Left cardiac atrium (tissue), 4 donors: ENCODE data around the gene FOLR2. TPM values are rescaled to one million over a fixed set of nuclear protein-coding genes. Genes with fewer than 3 reads are reported as not detected.
A peak's percentile ranks its signal among the peaks of the same experiment; 100 is the strongest.
"Not testable (repeated sequence)": the region's sequence is repeated elsewhere in the genome, so short reads cannot be mapped to it uniquely, and the experiment has no call there.

Experiments
- ATAC-seq, 2 donors: fragments of 200-7000 bp; cut with Tn5 transposase; one replicate each; pipeline ENCODE4 v1.9.1; 2020; ENCODE audit warnings: mild to moderate bottlenecking in 2 of 2, moderate library complexity in 2 of 2
- DNase-seq: peaks from one replicate; pipeline ENCODE4 v3.0.0-alpha.2; 2020
- intact Hi-C, 2 donors: fragments of 100-400 bp; cut with DNase I; formaldehyde crosslinking; loops; one replicate each; pipeline versions ENCODE4 v1.14.1 to v1.15.1; 2022 to 2023
- total RNA-seq, 2 donors: library from RNA; stranded (reverse); fragmentation: NEBNext Ultra II Directional; extraction: Animal tissue kit (Norgen Biotek cat#: 25700); gene quantifications; one replicate each; pipeline ENCODE4 v1.2.1, GENCODE V29; 2021
- donor health status: DM: no; HTN: yes; CAD: no.
- donor health status: DM: no; HTN: yes; CAD: no; lungs with severe emphysema.
- donor health status: DM: yes; HTN: yes; CAD: no.
- donor health status: Dilated cardiomyopathy.

Gene FOLR2
- total RNA-seq, 2 donors from 2014 or later, result 24.0 to 57.0 TPM

DNA sequence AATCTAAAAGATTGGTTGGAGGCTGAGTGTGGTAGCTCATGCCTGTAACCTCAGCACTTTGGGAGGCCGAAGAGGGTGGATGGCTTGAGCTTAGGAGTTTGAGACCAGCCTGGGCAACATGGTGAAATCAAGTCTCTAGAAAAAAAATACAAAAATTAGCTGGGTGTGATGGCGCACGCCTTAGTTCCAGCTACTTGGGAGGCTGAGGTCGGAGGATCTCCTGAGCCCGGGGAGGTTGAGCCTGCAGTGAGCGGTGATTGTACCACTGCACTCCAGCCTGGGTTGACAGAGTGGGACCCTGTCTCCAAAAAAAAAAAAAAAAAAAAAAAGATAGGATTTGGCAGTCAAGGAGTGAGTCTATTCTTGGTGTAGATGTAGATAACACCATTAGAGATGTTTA, 14.0 kb upstream of the FOLR2 start:
- ATAC-seq, result no peak
- no peak for DNase-seq
- intact Hi-C loops, result no loop called here

- no peak for ATAC-seq
- intact Hi-C loops, result no loop called here
- no peak for DNase-seq
Observed at GRCh38 chr11:72203163-72203562, 13.4 kb upstream of the FOLR2 start.

GRCh38 chr11:72204886-72205285, 11.7 kb upstream of the FOLR2 start:
- DNase-seq (no peak), ATAC-seq (no peak)
- intact Hi-C loops, result no loop called here

- DNase-seq, ATAC-seq, intact Hi-C loops: not testable (repeated sequence)
Observed at GRCh38 chr11:72206794-72207193, 9.8 kb upstream of the FOLR2 start.

- intact Hi-C loops, result no loop called here
- ATAC-seq, result no peak
- no peak for DNase-seq
Observed at GRCh38 chr11:72208281-72208680, 8.3 kb upstream of the FOLR2 start.

DNA sequence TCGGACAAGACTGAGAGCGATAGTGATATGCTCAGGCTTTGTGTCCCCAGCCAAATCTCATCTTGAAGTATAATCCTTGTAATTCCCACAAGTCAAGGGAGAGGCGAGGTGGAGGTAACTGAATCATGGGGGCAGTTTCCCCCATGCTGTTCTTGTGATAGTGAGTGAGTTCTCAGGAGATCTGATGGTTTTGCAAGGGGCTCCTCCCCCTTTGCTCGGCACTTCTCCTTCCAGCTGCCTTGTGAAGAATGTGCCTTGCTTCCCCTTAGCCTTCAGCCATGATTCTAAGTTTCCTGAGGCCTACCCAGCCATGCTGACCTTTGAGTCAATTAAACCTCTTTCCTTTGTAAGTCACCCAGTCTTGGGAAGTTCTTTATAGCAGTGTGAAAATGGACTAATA, 7.5 kb upstream of the FOLR2 start:
- DNase-seq, result no peak

DNA sequence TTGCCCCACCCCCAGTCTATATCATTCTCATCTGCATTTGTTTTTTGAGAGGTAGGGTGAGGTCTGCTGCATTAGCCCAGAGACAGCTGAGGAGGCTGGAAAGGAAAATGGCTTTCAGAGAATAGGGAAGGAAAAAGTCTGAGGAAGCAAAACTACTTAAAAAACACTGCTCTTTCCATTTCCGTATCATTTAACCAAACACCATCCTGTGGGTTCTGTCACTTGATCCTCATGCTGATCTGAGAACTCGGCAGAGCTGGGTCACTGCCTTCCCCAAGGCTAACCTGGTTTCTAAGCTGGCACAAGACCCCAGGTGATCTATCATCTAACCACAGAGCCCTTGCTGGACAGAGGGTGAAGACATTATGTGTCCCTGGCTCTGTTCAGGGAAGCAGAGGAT, 1.2 kb downstream of the FOLR2 start:
- ATAC-seq, result no peak
- DNase-seq, result no peak

More for the DNA sequence above, 7.5 kb upstream of the FOLR2 start:
- intact Hi-C loops, result no loop called here
- ATAC-seq, result no peak

GRCh38 chr11:72218251-72218745, 1.7 kb downstream of the FOLR2 start:
- ATAC-seq, result no peak
- no peak for DNase-seq
- intact Hi-C loops, result no loop called here

More for the DNA sequence above, 1.2 kb downstream of the FOLR2 start:
- intact Hi-C loops, result no loop called here

GRCh38 chr11:72220696-72221363, 4.2 kb downstream of the FOLR2 start:
- intact Hi-C loops, result loop anchor here in 1 of 2 donors (5.0 kb wide), 1 partner anchor 184 kb away; no protein-coding TSS in a partner anchor
- DNase-seq (peak; percentile 17), ATAC-seq (no peak)

- ATAC-seq (no peak), DNase-seq (peak; percentile 25)
- intact Hi-C loops, result loop anchor here in 1 of 2 donors (5.0 kb wide), 1 partner anchor 184 kb away; no protein-coding TSS in a partner anchor
Observed at GRCh38 chr11:72221386-72222075, 4.9 kb downstream of the FOLR2 start.

DNA sequence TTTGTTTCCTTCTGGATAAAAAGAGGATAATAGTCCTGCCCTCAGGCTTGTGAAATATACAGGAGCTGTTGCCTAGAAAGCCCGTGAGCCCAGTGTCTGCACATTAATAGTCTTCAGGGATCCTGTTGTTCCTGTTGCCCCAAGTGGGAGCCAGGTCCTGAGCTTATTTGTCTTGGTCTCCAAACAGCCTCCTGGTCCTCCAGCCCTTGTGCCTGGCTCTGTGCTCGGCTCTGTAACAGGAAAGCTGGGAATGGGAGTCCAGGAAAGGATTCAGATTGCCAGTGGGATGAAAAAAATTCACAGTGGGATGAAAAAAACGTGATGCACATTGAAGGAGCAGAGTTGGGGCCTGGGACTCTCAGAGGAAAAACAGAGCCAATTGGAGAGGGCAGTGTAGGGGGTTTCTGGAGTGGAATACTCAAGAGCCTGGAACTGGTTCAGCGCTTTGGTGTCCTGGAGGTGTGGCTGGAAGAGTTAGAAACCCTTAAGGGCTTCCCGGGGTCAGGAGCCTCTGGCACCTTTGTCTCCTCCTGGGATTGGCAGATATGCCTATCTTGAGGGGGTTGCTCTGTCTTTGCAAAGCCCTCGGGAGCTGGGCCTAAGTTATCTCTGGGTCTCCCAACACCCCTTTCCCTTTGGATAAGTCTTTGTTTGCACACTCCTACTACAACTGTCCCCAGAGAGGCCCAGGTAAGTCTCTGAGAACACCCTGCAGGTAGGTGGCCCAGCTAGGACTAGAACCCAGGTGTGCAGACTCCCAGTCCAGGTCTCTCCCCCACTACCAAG, 5.7 kb downstream of the FOLR2 start:
- ATAC-seq (no peak), DNase-seq (peak; percentile 19)
- intact Hi-C loops, result loop anchor here in 1 of 2 donors (5.0 kb wide), 1 partner anchor 185 kb away; no protein-coding TSS in a partner anchor

DNA sequence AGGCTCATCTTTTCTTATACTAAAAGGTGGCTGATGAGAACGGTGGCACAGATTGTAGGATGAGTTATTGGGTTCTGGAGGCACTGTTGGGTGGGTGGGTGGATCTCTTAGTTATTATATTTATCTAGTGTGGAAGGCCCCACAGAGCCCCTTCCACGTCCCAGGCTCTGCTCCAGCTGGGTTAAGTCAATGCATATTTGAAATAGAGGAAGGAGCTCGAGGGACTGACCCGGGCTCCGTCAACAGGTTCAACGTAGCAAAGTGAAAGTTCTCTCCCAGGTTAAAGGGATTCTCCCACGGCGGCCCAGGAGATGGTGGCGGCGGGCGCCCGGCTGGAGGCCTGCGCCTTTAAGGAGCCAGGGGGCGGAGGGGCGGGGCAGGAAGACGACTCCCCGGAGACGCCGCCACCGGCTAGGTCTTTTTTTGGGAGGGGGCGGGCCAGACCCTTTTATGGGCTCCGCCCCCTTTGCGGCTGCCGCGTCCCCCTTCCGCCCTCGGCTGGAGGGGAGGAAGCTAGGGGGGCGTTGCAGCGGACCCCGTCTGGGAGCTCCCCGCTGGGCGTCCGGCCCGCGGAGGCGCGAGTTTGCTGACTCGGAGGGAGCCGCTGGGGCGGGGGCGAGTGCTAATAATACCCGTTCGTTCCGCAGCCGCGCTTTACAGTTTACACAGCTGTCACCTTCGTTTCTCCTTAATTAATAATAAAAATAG, 6.5 kb downstream of the FOLR2 start:
- DNase-seq (peak; percentile 96), ATAC-seq (peak; percentile 88 to 91)
- intact Hi-C loops, result loop anchor here in 1 of 2 donors (5.0 kb wide), 1 partner anchor 186 kb away; no protein-coding TSS in a partner anchor

GRCh38 chr11:72223615-72224563, 7.3 kb downstream of the FOLR2 start:
- DNase-seq (peak; percentile 79), ATAC-seq (peak; percentile 81 to 83)
- intact Hi-C loops, result loop anchor here in 1 of 2 donors (5.0 kb wide), 1 partner anchor 187 kb away; no protein-coding TSS in a partner anchor

GRCh38 chr11:72224564-72225410, 8.2 kb downstream of the FOLR2 start, which contains the start of gene INPPL1:
Gene INPPL1, plus strand, starts transcription at chr11:72224767. Its CDS starts 218 bp downstream, at chr11:72224985.
- DNase-seq, result peak; percentile 72
- peak; percentile 6 to 7 for ATAC-seq
- intact Hi-C loops, result loop anchor here in 1 of 2 donors (5.0 kb wide), 1 partner anchor 187 kb away; no protein-coding TSS in a partner anchor

GRCh38 chr11:72225411-72225951, 8.9 kb downstream of the FOLR2 start:
- DNase-seq (no peak), ATAC-seq (no peak)
- intact Hi-C loops, result no loop called here

DNA sequence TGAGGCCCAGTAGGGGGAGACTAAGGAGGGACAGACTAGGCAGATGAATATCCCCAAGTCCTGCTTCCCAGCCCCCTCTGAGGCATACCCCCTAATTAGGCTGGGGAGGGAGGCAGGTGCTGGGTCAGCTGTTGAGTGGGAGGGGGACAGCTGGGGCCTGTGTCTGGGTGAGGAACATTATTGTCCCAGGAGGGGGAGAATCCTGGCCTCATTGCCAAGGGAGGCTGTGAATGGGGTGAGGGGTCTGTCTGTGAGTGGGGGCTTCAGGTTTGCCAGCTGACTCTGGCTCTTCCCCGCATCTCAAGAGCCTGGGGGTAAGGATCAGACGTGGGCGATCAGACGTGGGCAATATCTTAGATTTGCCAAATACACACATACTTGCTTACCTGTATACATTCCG, 10.1 kb downstream of the FOLR2 start:
- intact Hi-C loops, result no loop called here
- ATAC-seq, result no peak
- DNase-seq, result no peak
